GM12873 (cell line): ENCODE measurements around the gene CPPED1.

Experiments
- TF ChIP-seq, protein P1 (sequence below): IDR thresholded peaks from 2 replicates; pipeline ENCODE4 v1.5.1; 2012; ENCODE audit warnings: low read depth, mild to moderate bottlenecking, moderate library complexity, low read length, control low read depth; ENCODE audit not compliant: insufficient read depth; ENCODE audit errors: missing control alignments

Gene CPPED1

DNA sequence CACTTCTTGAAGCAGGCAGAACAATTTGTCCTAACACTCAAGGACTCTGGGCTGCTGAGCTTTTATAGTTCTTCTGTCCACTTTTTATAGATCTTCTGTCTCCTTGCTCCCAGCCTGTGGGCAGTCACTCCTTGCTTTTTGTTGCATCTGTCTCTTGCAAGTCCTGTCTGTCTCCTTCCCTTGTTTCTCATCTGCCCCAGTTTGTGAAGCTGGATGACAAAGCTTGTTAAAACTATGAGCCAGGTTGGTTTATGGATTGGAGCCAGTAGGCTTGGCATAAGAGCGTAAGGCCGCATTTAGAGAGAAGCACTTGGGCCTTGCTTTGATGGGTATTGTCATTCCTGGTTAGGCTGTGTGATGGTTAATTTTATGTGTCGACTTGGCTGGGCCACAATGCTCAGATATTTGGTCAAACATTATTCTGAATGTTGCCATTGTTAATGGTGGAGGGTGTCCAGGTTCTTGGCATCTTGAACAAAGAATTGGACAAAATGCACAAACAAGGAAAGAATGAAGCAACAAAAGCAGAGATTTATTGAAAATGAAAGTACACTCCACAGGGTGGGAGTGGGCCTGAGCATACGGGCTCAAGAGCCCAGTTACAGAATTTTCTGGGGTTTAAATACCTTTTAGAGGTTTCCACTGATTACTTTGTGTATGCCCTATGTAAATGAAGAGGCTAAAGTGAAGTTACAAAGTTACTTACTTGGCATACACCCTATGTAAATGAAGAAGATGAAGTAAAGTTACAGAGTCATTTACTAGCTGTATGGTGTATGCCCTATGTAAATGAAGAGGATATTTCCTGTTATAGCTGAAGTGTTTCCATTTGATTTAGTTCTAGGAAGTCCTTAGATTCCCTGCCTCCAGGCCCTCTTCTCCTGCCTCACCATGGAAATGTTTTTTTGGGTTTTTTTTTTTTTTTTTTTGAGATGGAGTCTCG, 8.0 kb upstream of the CPPED1 start:
- TF ChIP-seq, protein P1, sequence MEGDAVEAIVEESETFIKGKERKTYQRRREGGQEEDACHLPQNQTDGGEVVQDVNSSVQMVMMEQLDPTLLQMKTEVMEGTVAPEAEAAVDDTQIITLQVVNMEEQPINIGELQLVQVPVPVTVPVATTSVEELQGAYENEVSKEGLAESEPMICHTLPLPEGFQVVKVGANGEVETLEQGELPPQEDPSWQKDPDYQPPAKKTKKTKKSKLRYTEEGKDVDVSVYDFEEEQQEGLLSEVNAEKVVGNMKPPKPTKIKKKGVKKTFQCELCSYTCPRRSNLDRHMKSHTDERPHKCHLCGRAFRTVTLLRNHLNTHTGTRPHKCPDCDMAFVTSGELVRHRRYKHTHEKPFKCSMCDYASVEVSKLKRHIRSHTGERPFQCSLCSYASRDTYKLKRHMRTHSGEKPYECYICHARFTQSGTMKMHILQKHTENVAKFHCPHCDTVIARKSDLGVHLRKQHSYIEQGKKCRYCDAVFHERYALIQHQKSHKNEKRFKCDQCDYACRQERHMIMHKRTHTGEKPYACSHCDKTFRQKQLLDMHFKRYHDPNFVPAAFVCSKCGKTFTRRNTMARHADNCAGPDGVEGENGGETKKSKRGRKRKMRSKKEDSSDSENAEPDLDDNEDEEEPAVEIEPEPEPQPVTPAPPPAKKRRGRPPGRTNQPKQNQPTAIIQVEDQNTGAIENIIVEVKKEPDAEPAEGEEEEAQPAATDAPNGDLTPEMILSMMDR: no peak

DNA sequence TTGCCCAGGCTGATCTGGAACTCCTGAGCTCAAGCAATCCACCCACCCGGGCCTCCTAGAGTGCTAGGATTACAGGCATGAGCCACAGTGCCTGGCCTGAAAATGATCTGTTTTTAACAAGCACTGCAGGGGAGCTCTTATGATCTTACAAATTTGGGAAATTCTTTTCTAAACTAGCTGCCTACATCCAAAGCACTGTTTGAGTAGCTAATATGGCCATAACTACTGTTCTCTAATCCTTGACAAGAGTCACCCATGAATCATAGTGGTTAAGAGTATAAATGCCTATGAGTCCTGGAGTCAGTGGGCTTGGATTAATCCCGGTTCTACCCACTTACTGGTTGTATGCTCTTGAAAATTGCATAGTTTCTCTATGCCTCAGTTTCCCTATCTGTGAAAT, 1.4 kb upstream of the CPPED1 start:
- TF ChIP-seq, protein P1: no peak

DNA sequence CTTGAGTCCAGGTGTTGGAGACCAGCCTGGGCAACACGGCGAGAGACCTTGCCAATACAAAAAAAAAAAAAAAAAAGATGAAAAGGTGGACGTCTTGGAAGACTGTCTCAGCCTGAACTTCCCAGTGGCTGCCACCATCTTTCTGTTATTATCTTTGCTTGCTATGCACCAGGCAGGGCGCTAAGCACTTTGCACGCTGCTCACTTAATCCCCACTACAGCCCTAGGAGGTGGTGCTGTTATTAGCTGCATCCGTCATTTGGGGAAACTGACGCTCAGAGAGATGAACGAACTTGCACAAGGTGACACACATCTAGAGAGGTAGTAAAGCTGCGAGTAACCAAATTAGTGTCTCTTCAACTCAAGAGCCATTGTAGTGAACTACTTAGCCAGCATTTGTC, 708 bp upstream of the CPPED1 start:
- TF ChIP-seq, protein P1: no peak

DNA sequence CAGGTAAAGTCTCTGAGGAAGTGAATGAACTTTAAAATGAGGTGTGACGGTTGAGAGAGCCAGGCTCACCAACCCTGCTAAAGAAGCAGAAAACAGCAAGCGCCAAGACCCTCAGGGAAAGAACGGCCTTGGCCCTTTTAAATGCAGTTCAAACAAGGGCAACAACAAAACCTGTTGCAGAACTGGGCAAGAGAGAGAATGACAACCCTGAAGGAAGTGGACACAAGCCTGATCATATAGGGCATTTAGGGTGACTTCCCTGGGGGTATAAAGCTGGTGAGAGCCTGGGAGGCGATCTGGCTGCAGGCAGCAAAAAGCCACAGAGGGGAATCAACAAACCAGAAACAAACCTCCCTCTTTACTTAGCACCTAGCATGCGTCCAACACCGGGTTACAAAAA, 1.0 kb downstream of the CPPED1 start:
- TF ChIP-seq, protein P1: no peak

DNA sequence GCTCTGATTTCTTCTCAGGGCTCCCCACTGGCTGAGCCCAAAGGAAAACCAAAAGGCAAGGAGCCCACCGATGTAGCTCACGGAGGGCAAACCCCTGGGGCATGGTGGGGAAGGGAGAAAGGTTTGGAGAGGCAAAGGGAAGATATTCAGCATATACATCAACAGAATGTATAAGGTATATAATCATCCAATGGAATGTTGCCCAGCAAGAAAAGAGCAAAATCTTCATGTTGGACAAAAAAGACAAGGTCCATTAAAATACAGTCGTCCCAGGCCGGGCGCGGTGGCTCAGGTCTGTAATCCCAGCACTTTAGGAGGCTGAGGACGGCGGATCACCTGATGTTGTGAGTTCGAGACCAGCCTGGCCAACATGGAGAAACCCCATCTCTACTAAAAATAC, 1.6 kb downstream of the CPPED1 start:
- TF ChIP-seq, protein P1: no peak

DNA sequence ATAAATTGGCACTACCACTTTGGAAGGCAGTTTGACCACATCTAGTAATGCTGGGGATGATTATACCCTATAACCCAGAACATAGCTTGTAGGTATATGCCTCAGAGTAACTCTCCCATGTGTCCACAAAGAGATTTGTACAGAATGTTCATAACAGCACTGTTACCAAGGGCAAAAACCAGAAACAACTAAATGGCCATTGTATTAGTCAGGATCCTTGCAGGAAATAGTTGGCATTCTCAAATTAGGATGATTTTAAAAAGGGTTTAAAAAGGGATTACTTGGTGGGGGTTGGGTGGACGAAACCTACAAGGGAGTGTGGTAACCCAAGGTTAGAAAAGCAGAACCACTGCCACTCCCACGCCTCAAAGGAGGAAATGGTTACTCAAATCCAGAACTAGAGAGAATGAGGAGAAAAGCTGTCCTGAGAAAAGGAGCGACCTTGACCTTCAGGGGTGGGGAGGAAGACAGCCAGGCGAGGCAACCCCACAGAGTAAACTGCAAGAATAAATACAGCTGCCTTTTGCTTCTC, 2.1 kb downstream of the CPPED1 start:
- TF ChIP-seq, protein P1: no peak

DNA sequence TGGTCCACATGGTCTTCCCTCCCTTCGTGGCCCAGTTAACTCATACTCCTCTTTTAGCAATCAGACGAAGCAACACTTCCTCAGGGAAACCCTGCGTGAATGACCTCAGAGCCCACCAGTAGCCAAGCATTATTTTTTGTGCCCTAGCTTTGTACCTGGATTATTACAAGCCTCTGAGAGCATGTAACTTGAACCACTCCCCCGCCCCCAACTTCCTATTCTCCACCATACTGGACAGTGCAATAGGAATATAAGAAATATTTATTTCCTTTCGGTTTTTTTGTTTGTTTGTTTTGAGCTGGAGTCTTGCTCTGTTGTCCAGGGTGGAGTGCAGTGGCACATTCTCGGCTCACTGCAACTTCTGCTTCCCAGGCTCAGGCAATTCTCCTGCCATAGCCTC, 2.9 kb downstream of the CPPED1 start:
- TF ChIP-seq, protein P1: no peak
